ENCODE results near the gene RBM10.

DNA sequence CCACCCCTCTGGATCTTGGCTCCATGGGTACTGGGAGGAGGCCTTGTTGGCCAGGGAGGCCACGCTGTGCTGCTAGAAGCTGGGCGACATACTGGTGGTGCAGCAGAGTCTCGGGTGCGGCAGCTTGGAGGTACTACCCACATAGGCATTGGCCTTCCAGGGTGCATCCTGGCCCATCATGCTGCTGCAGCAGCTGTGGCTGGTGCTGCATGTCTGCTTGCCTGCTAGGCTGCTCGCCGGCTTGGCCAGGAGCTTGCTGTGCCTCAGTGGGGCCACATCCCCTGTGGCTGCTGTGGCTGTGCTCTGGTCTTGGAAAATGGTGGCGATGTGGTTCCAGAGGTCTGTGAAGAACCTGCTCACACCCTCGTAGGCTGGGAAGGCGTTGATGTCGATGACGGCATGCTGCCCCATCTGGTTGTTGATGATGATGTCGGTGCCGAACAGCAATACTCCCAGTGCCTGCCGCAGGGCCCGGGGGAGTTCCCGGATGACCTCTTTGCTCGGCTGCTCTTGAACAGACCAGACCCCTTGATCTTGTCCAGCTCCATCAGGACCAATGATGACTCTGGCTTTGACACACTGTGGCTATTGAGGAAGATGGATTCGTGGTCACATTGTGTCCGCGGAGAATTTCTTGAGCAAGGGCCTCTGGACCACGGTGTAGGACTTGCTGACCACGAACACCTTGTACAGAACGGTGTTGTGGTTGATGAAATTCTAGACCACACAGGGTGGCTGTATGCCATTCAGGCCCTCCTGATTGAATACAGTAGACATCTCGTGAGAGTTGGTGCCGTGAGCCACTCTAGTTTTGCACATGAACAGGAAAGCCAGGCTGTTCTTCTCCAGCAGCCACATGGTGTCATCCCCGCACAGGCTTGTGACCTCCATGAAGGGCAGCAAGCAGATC, 11.8 kb downstream of the RBM10 start:
- TF ChIP-seq, protein P1, sequence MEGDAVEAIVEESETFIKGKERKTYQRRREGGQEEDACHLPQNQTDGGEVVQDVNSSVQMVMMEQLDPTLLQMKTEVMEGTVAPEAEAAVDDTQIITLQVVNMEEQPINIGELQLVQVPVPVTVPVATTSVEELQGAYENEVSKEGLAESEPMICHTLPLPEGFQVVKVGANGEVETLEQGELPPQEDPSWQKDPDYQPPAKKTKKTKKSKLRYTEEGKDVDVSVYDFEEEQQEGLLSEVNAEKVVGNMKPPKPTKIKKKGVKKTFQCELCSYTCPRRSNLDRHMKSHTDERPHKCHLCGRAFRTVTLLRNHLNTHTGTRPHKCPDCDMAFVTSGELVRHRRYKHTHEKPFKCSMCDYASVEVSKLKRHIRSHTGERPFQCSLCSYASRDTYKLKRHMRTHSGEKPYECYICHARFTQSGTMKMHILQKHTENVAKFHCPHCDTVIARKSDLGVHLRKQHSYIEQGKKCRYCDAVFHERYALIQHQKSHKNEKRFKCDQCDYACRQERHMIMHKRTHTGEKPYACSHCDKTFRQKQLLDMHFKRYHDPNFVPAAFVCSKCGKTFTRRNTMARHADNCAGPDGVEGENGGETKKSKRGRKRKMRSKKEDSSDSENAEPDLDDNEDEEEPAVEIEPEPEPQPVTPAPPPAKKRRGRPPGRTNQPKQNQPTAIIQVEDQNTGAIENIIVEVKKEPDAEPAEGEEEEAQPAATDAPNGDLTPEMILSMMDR (IDR thresholded peaks at IDR 0.05): no peak
- no peak for TF ChIP-seq POLR2A (IDR thresholded peaks at IDR 0.05)
